Measurements from ENCODE around the gene MYH10.

DNA sequence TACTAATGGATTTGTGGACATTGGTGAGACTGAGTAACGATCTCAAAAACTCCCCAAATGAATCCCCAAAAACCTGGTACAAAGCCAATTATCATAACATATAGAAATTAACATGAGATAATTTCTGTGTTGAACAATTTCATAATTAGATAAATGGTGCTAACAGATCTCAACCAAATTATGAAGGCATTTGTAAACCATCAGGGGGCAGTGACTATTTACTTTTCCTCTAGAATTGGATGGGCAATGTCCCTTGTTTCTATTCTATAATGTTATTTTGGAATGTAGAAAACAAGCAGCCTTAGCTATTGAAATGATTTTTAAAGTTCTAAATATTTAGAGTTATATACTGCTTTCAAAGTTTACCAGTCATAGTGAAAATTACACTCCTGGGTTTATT, 57.8 kb downstream of the MYH10 start:
- TF ChIP-seq, protein P1, sequence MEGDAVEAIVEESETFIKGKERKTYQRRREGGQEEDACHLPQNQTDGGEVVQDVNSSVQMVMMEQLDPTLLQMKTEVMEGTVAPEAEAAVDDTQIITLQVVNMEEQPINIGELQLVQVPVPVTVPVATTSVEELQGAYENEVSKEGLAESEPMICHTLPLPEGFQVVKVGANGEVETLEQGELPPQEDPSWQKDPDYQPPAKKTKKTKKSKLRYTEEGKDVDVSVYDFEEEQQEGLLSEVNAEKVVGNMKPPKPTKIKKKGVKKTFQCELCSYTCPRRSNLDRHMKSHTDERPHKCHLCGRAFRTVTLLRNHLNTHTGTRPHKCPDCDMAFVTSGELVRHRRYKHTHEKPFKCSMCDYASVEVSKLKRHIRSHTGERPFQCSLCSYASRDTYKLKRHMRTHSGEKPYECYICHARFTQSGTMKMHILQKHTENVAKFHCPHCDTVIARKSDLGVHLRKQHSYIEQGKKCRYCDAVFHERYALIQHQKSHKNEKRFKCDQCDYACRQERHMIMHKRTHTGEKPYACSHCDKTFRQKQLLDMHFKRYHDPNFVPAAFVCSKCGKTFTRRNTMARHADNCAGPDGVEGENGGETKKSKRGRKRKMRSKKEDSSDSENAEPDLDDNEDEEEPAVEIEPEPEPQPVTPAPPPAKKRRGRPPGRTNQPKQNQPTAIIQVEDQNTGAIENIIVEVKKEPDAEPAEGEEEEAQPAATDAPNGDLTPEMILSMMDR (IDR thresholded peaks at IDR 0.05), result peak in 1 of 6 experiments; percentile 10
- TF ChIP-seq POLR2A (IDR thresholded peaks at IDR 0.05), result no peak
- no peak for TF ChIP-seq EP300 (IDR thresholded peaks at IDR 0.05)

Measured in upper lobe of left lung (tissue), 4 donors.